GM12873 (cell line): ENCODE data around the gene HDAC11.

Experiments
- CTCF ChIP-seq: IDR thresholded peaks from 2 replicates; pipeline ENCODE4 v1.5.1; 2012; ENCODE audit warnings: low read depth, mild to moderate bottlenecking, moderate library complexity, low read length, control low read depth; ENCODE audit not compliant: insufficient read depth; ENCODE audit errors: missing control alignments

The HDAC11 gene, protein sequence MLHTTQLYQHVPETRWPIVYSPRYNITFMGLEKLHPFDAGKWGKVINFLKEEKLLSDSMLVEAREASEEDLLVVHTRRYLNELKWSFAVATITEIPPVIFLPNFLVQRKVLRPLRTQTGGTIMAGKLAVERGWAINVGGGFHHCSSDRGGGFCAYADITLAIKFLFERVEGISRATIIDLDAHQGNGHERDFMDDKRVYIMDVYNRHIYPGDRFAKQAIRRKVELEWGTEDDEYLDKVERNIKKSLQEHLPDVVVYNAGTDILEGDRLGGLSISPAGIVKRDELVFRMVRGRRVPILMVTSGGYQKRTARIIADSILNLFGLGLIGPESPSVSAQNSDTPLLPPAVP

DNA sequence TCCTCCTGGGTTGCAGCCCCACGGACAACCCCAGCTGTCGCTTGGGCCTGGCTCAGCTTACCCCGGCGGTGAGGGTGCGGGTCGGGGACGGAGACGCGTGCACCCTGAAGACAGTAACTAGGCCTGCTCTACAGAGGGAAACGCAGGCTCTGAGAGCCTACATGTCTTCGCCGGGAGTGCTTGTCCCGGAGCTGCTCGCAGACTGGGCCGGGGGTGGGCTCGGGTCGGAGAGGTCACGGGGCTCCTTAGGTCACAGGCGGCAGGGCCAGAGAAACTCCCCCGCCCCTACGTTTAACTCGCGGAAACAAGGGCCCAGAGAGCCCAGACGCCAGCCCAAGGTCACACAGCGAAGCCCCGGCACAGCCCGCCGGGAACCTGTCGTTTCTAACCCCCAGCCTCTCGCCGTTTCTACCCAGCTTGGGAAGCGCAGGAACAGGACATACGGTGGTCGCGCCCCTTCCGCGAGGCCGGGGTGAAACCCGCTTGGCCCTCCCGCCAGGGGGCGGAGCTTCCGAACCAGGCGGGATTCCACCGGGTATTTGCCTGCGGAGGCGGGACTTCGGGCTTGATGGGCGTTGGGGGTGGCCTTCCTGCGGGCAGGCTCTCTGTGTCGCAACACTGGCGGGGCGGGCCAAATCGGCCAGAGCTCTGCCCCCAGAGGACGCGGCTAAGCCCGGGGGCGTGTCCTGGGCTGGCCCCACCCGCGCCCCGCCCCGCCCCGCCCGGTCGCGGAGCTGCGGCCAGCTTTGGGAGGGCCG lies at the start of gene HDAC11:
HDAC11 (plus strand) TSS at position 725 of the 758 bp plus-strand sequence. CDS start 42 bp downstream, outside the sequence.
- peak; percentile 8 for TF ChIP-seq CTCF

DNA sequence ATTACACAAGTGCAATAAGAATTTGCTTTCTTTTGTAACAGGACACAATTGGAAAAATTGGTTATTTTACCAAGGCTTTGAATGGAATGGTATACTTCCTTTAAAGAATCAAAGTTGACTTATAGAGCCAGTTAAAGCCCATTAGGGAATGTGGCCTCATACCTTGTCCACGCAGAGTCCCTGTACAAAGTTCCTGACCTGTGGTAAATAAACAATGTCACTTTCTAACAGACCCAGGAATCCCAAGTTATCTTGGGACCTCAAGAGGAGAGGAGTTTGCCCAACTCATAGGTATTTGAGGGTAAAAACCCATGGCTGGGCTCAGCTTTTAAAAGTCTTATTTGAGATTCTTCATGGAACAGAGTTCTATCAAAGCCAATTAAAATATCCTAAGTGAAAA lies 48.0 kb upstream of the HDAC11 start:
- no peak for TF ChIP-seq CTCF

DNA sequence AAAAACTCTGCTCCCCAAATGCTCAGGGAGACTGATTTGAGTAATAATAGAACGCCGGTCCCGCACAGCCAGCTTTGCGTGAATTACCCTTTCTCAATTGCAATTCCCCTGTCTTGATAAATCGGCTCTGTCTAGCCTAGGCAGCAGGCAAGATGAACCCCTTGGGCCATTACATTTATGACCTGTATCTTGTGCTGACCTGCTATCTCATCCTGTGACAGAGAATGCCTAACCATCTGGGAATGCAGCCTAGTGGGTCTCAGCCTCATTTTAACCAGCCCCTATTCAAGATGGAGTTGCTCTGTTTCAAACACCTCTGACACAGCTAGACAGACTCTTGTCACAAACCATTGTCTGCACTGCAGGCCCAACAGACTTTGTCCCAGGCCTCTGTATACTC lies 46.2 kb upstream of the HDAC11 start:
- TF ChIP-seq CTCF, result no peak

- TF ChIP-seq CTCF, result no peak
Observed at GRCh38 chr3:13440204-13440817, 39.8 kb upstream of the HDAC11 start.

DNA sequence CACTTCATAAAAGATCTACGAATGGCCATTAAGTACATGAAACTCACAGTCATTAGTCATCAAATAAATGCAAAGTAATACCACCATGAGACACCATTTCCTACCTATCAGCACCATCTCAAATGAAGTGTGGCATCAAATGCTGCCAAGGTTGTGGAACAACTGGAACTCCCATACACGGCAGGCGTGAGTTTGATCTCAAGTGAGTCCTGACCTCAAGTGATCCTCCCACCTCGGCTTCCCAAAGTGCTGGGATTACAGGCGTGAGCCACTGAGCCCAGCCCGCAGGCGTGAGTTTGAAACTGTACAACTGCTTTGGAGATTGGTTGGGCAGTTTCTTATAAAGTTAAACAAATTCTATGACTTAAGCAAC lies 28.8 kb upstream of the HDAC11 start:
- no peak for TF ChIP-seq CTCF

- peak; percentile 57 for TF ChIP-seq CTCF
Observed at GRCh38 chr3:13452490-13453335, 27.4 kb upstream of the HDAC11 start.
